Keratinocyte (primary cell): ENCODE results near the gene BLMH. TPM values are rescaled to one million over a fixed set of nuclear protein-coding genes. Genes with fewer than 3 reads are reported as not detected.

ENCODE experiments used
- DNase-seq: peaks from one replicate; pipeline ENCODE4 v3.0.0-alpha.2; 2011; ENCODE audit warnings: low read depth, missing footprints, low spot score
- FAIRE-seq: peaks from 2 replicates; lab custom pipeline; 2011; peaks lifted over from hg19 to GRCh38; lab: Jason Lieb, UNC
- H2AFZ ChIP-seq: 2 replicates; pipeline ENCODE4 v1.6.0; 2012; ENCODE audit warnings: low read length, control low read depth, inconsistent platforms; ENCODE audit not compliant: control insufficient read depth
- H3K27ac ChIP-seq: 2 replicates; pipeline ENCODE4 v1.5.1; 2011; ENCODE audit warnings: low read length; ENCODE audit not compliant: control insufficient read depth, insufficient read depth
- H3K27me3 ChIP-seq: 3 replicates; pipeline ENCODE4 v1.6.0; 2011; ENCODE audit warnings: low read length; ENCODE audit not compliant: control insufficient read depth, insufficient read depth; ENCODE audit errors: extremely low read depth
- H3K36me3 ChIP-seq, 2 experiments: 2 replicates in 1 of 2; 3 replicates in 1 of 2; pipeline ENCODE4 v1.5.1; 2011; ENCODE audit warnings: low read length in 2 of 2, mild to moderate bottlenecking in 1 of 2; ENCODE audit not compliant: control insufficient read depth in 2 of 2, insufficient read depth in 2 of 2; ENCODE audit errors: extremely low read depth in 1 of 2
- H3K4me1 ChIP-seq: 3 replicates; pipeline ENCODE4 v1.5.1; 2011; ENCODE audit warnings: low read length; ENCODE audit not compliant: control insufficient read depth, insufficient read depth; ENCODE audit errors: extremely low read depth
- H3K4me2 ChIP-seq: 3 replicates; pipeline ENCODE4 v1.6.0; 2011; ENCODE audit warnings: low read depth, low read length; ENCODE audit not compliant: control insufficient read depth, insufficient read depth; ENCODE audit errors: extremely low read depth
- H3K4me3 ChIP-seq, 3 experiments: fragments of 200-600 bp in 1 of 3; sonication (generic) in 1 of 3; 2 replicates in 2 of 3; 3 replicates in 1 of 3; pipeline ENCODE4 v1.5.1; 2011 to 2016; ENCODE audit warnings: low read length in 3 of 3, mild to moderate bottlenecking in 3 of 3, control low read depth in 2 of 3, inconsistent platforms in 1 of 3, low read depth in 1 of 3, mixed read lengths in 1 of 3, mixed run types in 1 of 3, moderate library complexity in 1 of 3; ENCODE audit not compliant: control insufficient read depth in 2 of 3, insufficient read depth in 2 of 3; ENCODE audit errors: extremely low read depth in 1 of 3
- H3K79me2 ChIP-seq: 2 replicates; pipeline ENCODE4 v1.6.0; 2012; ENCODE audit warnings: low read length; ENCODE audit not compliant: control insufficient read depth, insufficient read depth
- H3K9ac ChIP-seq: 3 replicates; pipeline ENCODE4 v1.6.0; 2011; ENCODE audit warnings: low read length; ENCODE audit not compliant: control insufficient read depth, insufficient read depth; ENCODE audit errors: extremely low read depth
- H3K9me1 ChIP-seq: 3 replicates; pipeline ENCODE4 v1.6.0; 2011; ENCODE audit warnings: low read length; ENCODE audit not compliant: control insufficient read depth, insufficient read depth; ENCODE audit errors: extremely low read depth
- H3K9me3 ChIP-seq: 2 replicates; pipeline ENCODE4 v1.5.1; 2012; ENCODE audit warnings: low read depth, low read length; ENCODE audit not compliant: control insufficient read depth
- H4K20me1 ChIP-seq: 3 replicates; pipeline ENCODE4 v1.6.0; 2011; ENCODE audit warnings: low read length; ENCODE audit not compliant: control insufficient read depth, insufficient read depth; ENCODE audit errors: extremely low read depth
- CTCF ChIP-seq, 3 experiments: IDR thresholded peaks in 1 of 3; conservative IDR thresholded peaks in 1 of 3; optimal IDR thresholded peaks in 1 of 3; 2 replicates in 2 of 3; 3 replicates in 1 of 3; pipeline versions ENCODE3 to v1.5.1; 2011; ENCODE audit warnings: low read length in 3 of 3, mild to moderate bottlenecking in 3 of 3, moderate library complexity in 2 of 3, control low read depth in 1 of 3, inconsistent platforms in 1 of 3; ENCODE audit not compliant: insufficient read depth in 2 of 3; ENCODE audit errors: extremely low read depth in 1 of 3
- EZH2 ChIP-seq: IDR thresholded peaks from one replicate; pipeline ENCODE4 v1.6.1; 2012; ENCODE audit warnings: inconsistent platforms, mild to moderate bottlenecking, low read length, moderate library complexity
- dilution Hi-C: fragments of 300-500 bp; cut with MboI; formaldehyde crosslinking; loops from one replicate; pipeline ENCODE4 v1.7.0; 2020; ENCODE audit warnings: low sequenced_read_pairs; ENCODE audit not compliant: extremely low pct_ligation_motif_present
- polyA plus RNA-seq, 5 experiments: library from polyadenylated mRNA; depleted of rRNA in 3 of 5; stranded (reverse) in 3 of 5; stranded (forward) in 1 of 5; unstranded in 1 of 5; fragments of >200 nt; gene quantifications; 1 replicate in 1 of 5; 2 replicates in 3 of 5; 3 replicates in 1 of 5; pipeline versions ENCODE4 v1.2.1 to v1.2.3, GENCODE V29; 2011 to 2012; ENCODE audit warnings: missing spikeins in 2 of 5, low read depth in 1 of 5, low replicate concordance in 1 of 5

Gene BLMH
- polyA plus RNA-seq, 1 donor (not counting 4 experiments of a cell fraction or from before 2014, with no cell fraction given), result 4.2 TPM

- no peak for DNase-seq
- Histone ChIP-seq H3K27me3 (peaks cover 10% of the 10 kb centered on the region), H3K79me2 (no peaks in the 10 kb centered on the region), H3K9me1 (no peaks in the 10 kb centered on the region), H3K4me2 (no peak overlapping the region), H3K27ac (no peak overlapping the region), H2AFZ (no peak overlapping the region), H3K9ac (no peak overlapping the region), H3K4me3 (no peak overlapping the region), H4K20me1 (no peaks in the 10 kb centered on the region), H3K4me1 (no peaks in the 10 kb centered on the region), H3K36me3 (no peaks in the 10 kb centered on the region), H3K9me3 (no peaks in the 10 kb centered on the region)
- FAIRE-seq, result no peak
- TF ChIP-seq CTCF (optimal IDR thresholded peaks at IDR 0.05 in 1 of 3, IDR thresholded peaks at IDR 0.05 in 1 of 3, conservative IDR thresholded peaks at IDR 0.05 in 1 of 3; ENCODE audit: extremely low read depth in 1 of 3, insufficient read depth in 2 of 3, low read length in 3 of 3), result no peak
- TF ChIP-seq EZH2, result no peak
- dilution Hi-C loops, result no loop called here
These were observed 46.8 kb downstream of the BLMH start for GRCh38 chr17:30244853-30245385.

GRCh38 chr17:30243568-30243967 lies 48.2 kb downstream of the BLMH start:
- peaks cover 23% of the 10 kb centered on the region for H3K27me3 ChIP-seq
- no peaks in the 10 kb centered on the region for H3K4me1 ChIP-seq
- H4K20me1 ChIP-seq, result no peaks in the 10 kb centered on the region
- no peak overlapping the region for H2AFZ ChIP-seq
- TF ChIP-seq CTCF (optimal IDR thresholded peaks at IDR 0.05 in 1 of 3, IDR thresholded peaks at IDR 0.05 in 1 of 3, conservative IDR thresholded peaks at IDR 0.05 in 1 of 3; ENCODE audit: extremely low read depth in 1 of 3, insufficient read depth in 2 of 3, low read length in 3 of 3) (no peak), EZH2 (no peak)
- no peak overlapping the region for H3K27ac ChIP-seq
- no peak for DNase-seq
- no peaks in the 10 kb centered on the region for H3K9me1 ChIP-seq
- no peak overlapping the region for H3K4me2 ChIP-seq
- dilution Hi-C loops, result no loop called here
- no peak for FAIRE-seq
- H3K9me3 ChIP-seq, result no peaks in the 10 kb centered on the region
- no peak overlapping the region for H3K9ac ChIP-seq
- H3K36me3 ChIP-seq, result no peaks in the 10 kb centered on the region
- H3K79me2 ChIP-seq, result no peaks in the 10 kb centered on the region
- no peak overlapping the region for H3K4me3 ChIP-seq
